ENCODE measurements around the gene UCK1. TPM values are rescaled to one million over a fixed set of nuclear protein-coding genes. Genes with fewer than 3 reads are reported as not detected.

UCK1 gene
- total RNA-seq, 1 donor from 2014 or later = 19.8 TPM

DNA sequence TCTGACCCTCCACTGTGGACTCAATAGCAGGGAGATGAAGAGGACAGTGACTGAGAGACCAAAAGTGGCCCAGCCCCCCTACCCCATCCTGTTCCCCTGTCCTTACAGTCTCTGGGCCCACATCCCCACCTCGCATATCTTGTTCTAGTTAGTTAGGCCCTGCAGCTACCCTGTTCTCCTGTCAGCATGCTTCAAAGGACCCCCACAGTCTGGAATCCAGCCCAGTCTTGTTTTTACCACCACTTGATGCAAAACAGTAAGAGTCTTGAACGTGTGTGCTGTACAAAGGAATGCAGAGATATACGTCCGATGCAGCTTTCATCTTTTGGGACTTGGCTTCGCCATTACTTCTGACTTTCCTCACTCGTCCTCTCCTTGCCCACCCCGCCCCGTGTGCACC, 40.5 kb downstream of the UCK1 start:
- TF ChIP-seq, protein P1, sequence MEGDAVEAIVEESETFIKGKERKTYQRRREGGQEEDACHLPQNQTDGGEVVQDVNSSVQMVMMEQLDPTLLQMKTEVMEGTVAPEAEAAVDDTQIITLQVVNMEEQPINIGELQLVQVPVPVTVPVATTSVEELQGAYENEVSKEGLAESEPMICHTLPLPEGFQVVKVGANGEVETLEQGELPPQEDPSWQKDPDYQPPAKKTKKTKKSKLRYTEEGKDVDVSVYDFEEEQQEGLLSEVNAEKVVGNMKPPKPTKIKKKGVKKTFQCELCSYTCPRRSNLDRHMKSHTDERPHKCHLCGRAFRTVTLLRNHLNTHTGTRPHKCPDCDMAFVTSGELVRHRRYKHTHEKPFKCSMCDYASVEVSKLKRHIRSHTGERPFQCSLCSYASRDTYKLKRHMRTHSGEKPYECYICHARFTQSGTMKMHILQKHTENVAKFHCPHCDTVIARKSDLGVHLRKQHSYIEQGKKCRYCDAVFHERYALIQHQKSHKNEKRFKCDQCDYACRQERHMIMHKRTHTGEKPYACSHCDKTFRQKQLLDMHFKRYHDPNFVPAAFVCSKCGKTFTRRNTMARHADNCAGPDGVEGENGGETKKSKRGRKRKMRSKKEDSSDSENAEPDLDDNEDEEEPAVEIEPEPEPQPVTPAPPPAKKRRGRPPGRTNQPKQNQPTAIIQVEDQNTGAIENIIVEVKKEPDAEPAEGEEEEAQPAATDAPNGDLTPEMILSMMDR (IDR thresholded peaks at IDR 0.05; ENCODE audit: insufficient read depth, low read length, poor library complexity, severe bottlenecking) = no peak
- Histone ChIP-seq H3K4me3 (ENCODE audit: low read depth, low read length) (no peak overlapping the region), H3K36me3 (ENCODE audit: control insufficient read depth, insufficient read depth, low read length) (peaks cover 1% of the 10 kb centered on the region), H3K27me3 (ENCODE audit: control insufficient read depth, insufficient read depth, low read length) (no peaks in the 10 kb centered on the region)
- DNase-seq (ENCODE audit: low read depth) = no peak

DNA sequence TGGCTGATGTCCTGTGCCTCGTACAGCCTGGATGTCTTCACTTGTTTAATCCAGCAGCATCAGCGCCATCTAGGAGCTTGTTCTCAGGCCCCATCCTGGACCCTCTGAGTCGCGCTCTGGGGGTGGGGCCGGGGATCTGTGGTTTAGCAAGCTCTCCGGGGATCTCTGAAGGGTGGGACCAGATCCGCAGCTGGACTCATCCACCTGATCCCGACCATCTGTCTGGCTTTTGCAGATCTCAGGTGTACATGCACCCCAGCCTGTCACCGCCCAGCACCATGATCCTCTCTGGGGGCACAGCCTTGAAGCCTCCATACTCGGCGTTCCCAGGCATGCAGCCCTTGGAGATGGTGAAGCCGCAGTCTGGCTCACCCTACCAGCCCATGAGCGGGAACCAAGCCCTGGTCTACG, 43.4 kb downstream of the UCK1 start:
- Histone ChIP-seq H3K27me3 (ENCODE audit: control insufficient read depth, insufficient read depth, low read length) (no peaks in the 10 kb centered on the region), H3K36me3 (ENCODE audit: control insufficient read depth, insufficient read depth, low read length) (peaks cover 3% of the 10 kb centered on the region), H3K4me3 (ENCODE audit: low read depth, low read length) (no peak overlapping the region)
- TF ChIP-seq, protein P1 (IDR thresholded peaks at IDR 0.05; ENCODE audit: insufficient read depth, low read length, poor library complexity, severe bottlenecking) = no peak
- no peak for DNase-seq (ENCODE audit: low read depth)

DNA sequence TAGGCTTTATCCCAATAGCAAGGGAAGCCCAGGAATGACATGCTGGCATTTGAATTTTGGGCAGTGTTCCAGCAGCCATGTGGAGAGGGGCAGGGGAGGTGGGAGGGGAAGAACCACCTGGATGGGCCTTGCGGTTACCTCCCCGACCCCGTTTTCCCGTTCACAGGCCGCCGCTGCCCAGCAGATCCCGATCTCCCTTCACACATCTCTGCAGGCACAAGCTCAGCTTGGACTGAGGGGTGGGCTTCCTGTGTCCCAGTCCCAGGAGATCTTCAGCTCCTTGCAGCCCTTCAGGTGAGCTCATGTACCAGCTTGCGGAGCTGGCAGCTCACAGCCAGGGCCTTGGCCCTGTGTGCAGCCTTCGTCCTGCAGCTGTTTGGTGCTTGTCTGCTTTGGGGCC, 44.1 kb downstream of the UCK1 start:
- TF ChIP-seq, protein P1 (IDR thresholded peaks at IDR 0.05; ENCODE audit: insufficient read depth, low read length, poor library complexity, severe bottlenecking) = no peak
- DNase-seq (ENCODE audit: low read depth) = no peak
- H3K36me3 ChIP-seq (ENCODE audit: control insufficient read depth, insufficient read depth, low read length) = peaks cover 5% of the 10 kb centered on the region
- no peaks in the 10 kb centered on the region for H3K27me3 ChIP-seq (ENCODE audit: control insufficient read depth, insufficient read depth, low read length)
- H3K4me3 ChIP-seq (ENCODE audit: low read depth, low read length) = no peak overlapping the region

DNA sequence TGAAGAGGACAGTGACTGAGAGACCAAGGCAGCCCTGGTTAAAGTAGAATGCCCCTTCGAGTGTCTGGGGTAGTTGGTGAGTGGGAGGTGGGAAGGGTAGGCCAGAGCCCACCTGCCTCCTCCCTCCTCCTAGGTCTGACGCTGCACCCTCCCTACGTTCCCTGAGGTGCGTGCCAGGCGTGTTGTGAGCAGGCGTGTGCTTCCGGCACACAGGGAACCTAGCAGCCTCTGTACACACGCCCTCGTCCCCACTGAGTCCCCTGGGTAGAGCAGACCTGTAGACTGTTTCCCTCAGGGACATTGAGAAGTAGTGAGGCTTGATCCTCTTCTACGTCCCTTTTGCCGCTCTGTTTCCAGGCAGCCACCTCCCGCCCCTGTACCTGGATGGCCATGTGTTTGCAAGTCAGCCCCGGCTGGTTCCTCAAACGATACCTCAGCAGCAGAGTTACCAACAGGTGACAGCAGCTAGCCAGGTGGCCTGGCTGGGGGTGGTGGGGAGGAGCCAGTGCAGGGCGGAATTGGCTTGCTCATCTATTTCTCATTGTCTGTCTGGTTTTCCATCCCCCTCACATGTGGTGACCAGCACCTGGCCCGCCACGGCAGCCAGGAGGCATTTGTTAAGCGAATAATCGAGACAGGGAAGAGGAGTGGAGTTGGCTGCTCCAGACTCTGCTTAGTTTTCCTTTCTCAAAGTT, 45.2 kb downstream of the UCK1 start:
- peaks cover 10% of the 10 kb centered on the region for H3K36me3 ChIP-seq (ENCODE audit: control insufficient read depth, insufficient read depth, low read length)
- TF ChIP-seq, protein P1 (IDR thresholded peaks at IDR 0.05; ENCODE audit: insufficient read depth, low read length, poor library complexity, severe bottlenecking) = no peak
- DNase-seq (ENCODE audit: low read depth) = no peak
- H3K4me3 ChIP-seq (ENCODE audit: low read depth, low read length) = no peak overlapping the region
- H3K27me3 ChIP-seq (ENCODE audit: control insufficient read depth, insufficient read depth, low read length) = no peaks in the 10 kb centered on the region

DNA sequence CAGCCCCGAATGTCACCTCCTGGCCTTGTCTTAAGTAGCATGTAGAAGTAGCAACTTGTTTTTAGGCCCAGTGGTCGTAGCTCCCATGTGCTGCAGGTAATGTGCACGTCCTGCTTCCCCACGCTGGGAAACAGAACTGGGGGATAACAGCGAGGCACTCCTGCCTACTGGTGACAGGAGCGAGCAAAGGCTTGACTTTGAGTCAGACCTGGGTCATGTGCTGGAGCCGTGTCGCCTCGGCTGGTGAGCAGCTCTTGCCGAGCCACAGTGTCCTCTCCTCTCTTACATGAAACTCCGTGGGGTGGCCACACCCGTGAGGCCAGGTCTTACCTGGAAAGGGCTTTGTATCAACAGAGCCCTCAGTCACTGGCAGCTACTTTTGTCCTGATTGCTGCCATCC, 45.9 kb downstream of the UCK1 start:
- Histone ChIP-seq H3K4me3 (ENCODE audit: low read depth, low read length) (no peak overlapping the region), H3K27me3 (ENCODE audit: control insufficient read depth, insufficient read depth, low read length) (no peaks in the 10 kb centered on the region), H3K36me3 (ENCODE audit: control insufficient read depth, insufficient read depth, low read length) (peaks cover 11% of the 10 kb centered on the region)
- TF ChIP-seq, protein P1 (IDR thresholded peaks at IDR 0.05; ENCODE audit: insufficient read depth, low read length, poor library complexity, severe bottlenecking) = no peak
- no peak for DNase-seq (ENCODE audit: low read depth)

All from kidney epithelial cell (primary cell).